ENCODE measurements around the gene FOXO1.

GRCh38 chr13:40519637-40520036, 146.8 kb downstream of the FOXO1 start:
- no peak for TF ChIP-seq CTCF (IDR thresholded peaks at IDR 0.05)
- no peak for TF ChIP-seq EP300 (IDR thresholded peaks at IDR 0.05)
- no peak for TF ChIP-seq POLR2A (IDR thresholded peaks at IDR 0.05)
